H7 (cell line): ENCODE measurements around the gene OR7D4. TPM values are rescaled to one million over a fixed set of nuclear protein-coding genes. Genes with fewer than 3 reads are reported as not detected.
A peak's percentile ranks its signal among the peaks of the same experiment; 100 is the strongest.
"Not testable (repeated sequence)": the region's sequence is repeated elsewhere in the genome, so short reads cannot be mapped to it uniquely, and the experiment has no call there.

ENCODE experiments used
- DNase-seq: peaks from one replicate; pipeline ENCODE4 v3.0.0; 2012
- H3K27me3 ChIP-seq: 2 replicates; pipeline ENCODE4 v1.6.0; 2011; ENCODE audit warnings: mild to moderate bottlenecking, low read length; ENCODE audit not compliant: control insufficient read depth, insufficient read depth
- H3K36me3 ChIP-seq: replicated peaks from 2 replicates; pipeline ENCODE4 v1.5.1; 2011; ENCODE audit warnings: low read length; ENCODE audit not compliant: control insufficient read depth, insufficient read depth
- H3K4me3 ChIP-seq: 2 replicates; pipeline ENCODE4 v1.5.1; 2011; ENCODE audit warnings: low read depth, mild to moderate bottlenecking, control low read depth, low read length, moderate library complexity; ENCODE audit not compliant: insufficient read depth
- total RNA-seq: library from RNA; depleted of rRNA; stranded (reverse); fragments of >200 nt; shearing (Covaris generic); gene quantifications from 2 replicates; pipeline ENCODE4 v1.2.3, GENCODE V29; 2014; rRNA removed

Gene OR7D4
- total RNA-seq, result not detected in 2 replicates

- no peak within 1 kb of the TSS for H3K4me3 ChIP-seq
- no peak for DNase-seq
- H3K36me3 ChIP-seq, result no peaks in the 10 kb centered on the region
- H3K27me3 ChIP-seq, result no peaks in the 10 kb centered on the region
Observed at GRCh38 chr19:9219489-9219888, at the start of gene OR7D4. OR7D4 (minus strand) TSS chr19:9219589; CDS start chr19:9214837, 4,752 bp downstream.

- DNase-seq, result no peak
- Histone ChIP-seq H3K4me3 (no peak overlapping the region), H3K36me3 (no peaks in the 10 kb centered on the region), H3K27me3 (no peaks in the 10 kb centered on the region)
Observed at GRCh38 chr19:9251236-9251635, 31.8 kb upstream of the OR7D4 start.

- H3K27me3 ChIP-seq, result no peaks in the 10 kb centered on the region
- no peak within 1 kb of the TSS for H3K4me3 ChIP-seq
- no peaks in the 10 kb centered on the region for H3K36me3 ChIP-seq
- no peak for DNase-seq
Observed at GRCh38 chr19:9250630-9251029, 31.2 kb upstream of the OR7D4 start, which contains the start of gene OR7E24. OR7E24 (plus strand) TSS chr19:9250930; CDS start chr19:9251044, 114 bp downstream.

- peak; percentile 65 for DNase-seq
- no peak overlapping the region for H3K4me3 ChIP-seq
- H3K36me3 ChIP-seq, result no peaks in the 10 kb centered on the region
- no peaks in the 10 kb centered on the region for H3K27me3 ChIP-seq
Observed at GRCh38 chr19:9205501-9206113, 13.8 kb downstream of the OR7D4 start.

GRCh38 chr19:9198044-9198443 is 21.3 kb downstream of the OR7D4 start:
- not testable (repeated sequence) for DNase-seq, H3K4me3 ChIP-seq, H3K27me3 ChIP-seq, H3K36me3 ChIP-seq

GRCh38 chr19:9189535-9189934 is 29.9 kb downstream of the OR7D4 start:
- no peak overlapping the region for H3K4me3 ChIP-seq
- H3K27me3 ChIP-seq, result no peaks in the 10 kb centered on the region
- no peak for DNase-seq
- no peaks in the 10 kb centered on the region for H3K36me3 ChIP-seq

- no peak overlapping the region for H3K4me3 ChIP-seq
- DNase-seq, result no peak
- H3K27me3 ChIP-seq, result no peaks in the 10 kb centered on the region
- no peaks in the 10 kb centered on the region for H3K36me3 ChIP-seq
Observed at GRCh38 chr19:9187191-9187590, 32.2 kb downstream of the OR7D4 start.

GRCh38 chr19:9183000-9183399 is 36.4 kb downstream of the OR7D4 start:
- H3K36me3 ChIP-seq, result no peaks in the 10 kb centered on the region
- DNase-seq, result no peak
- H3K4me3 ChIP-seq, result no peak overlapping the region
- H3K27me3 ChIP-seq, result no peaks in the 10 kb centered on the region

- Histone ChIP-seq H3K36me3 (no peaks in the 10 kb centered on the region), H3K27me3 (no peaks in the 10 kb centered on the region), H3K4me3 (no peak within 1 kb of the TSS)
- no peak for DNase-seq
Observed at GRCh38 chr19:9178901-9179300, 40.5 kb downstream of the OR7D4 start, which contains the start of gene OR7D2. OR7D2 (plus strand) TSS chr19:9178979; CDS start chr19:9185782, 6,803 bp downstream.

GRCh38 chr19:9175326-9175725 is 44.1 kb downstream of the OR7D4 start:
- Histone ChIP-seq H3K27me3 (no peaks in the 10 kb centered on the region), H3K4me3 (no peak overlapping the region), H3K36me3 (no peaks in the 10 kb centered on the region)
- no peak for DNase-seq

- Histone ChIP-seq H3K4me3 (no peak overlapping the region), H3K27me3 (no peaks in the 10 kb centered on the region), H3K36me3 (no peaks in the 10 kb centered on the region)
- DNase-seq, result no peak
Observed at GRCh38 chr19:9171393-9171991, 47.9 kb downstream of the OR7D4 start.

- Histone ChIP-seq H3K4me3 (no peak overlapping the region), H3K27me3 (no peaks in the 10 kb centered on the region), H3K36me3 (peaks cover 10% of the 10 kb centered on the region)
- no peak for DNase-seq
Observed at GRCh38 chr19:9166846-9167245, 52.5 kb downstream of the OR7D4 start.

GRCh38 chr19:9165261-9165660 is 54.1 kb downstream of the OR7D4 start:
- H3K36me3 ChIP-seq, result peaks cover 26% of the 10 kb centered on the region
- no peaks in the 10 kb centered on the region for H3K27me3 ChIP-seq
- no peak overlapping the region for H3K4me3 ChIP-seq
- DNase-seq, result no peak

GRCh38 chr19:9161427-9161826 is 58.0 kb downstream of the OR7D4 start:
- DNase-seq, result no peak
- Histone ChIP-seq H3K4me3 (no peak overlapping the region), H3K36me3 (peaks cover 47% of the 10 kb centered on the region), H3K27me3 (no peaks in the 10 kb centered on the region)
